Fibroblast of upper back skin (primary cell): ENCODE data around the gene ITGAE.
"Not testable (repeated sequence)": the region's sequence is repeated elsewhere in the genome, so short reads cannot be mapped to it uniquely, and the experiment has no call there.

ENCODE experiments used
- DNase-seq: peaks from one replicate; pipeline ENCODE4 v3.0.0-alpha.2; 2013

The ITGAE gene, protein sequence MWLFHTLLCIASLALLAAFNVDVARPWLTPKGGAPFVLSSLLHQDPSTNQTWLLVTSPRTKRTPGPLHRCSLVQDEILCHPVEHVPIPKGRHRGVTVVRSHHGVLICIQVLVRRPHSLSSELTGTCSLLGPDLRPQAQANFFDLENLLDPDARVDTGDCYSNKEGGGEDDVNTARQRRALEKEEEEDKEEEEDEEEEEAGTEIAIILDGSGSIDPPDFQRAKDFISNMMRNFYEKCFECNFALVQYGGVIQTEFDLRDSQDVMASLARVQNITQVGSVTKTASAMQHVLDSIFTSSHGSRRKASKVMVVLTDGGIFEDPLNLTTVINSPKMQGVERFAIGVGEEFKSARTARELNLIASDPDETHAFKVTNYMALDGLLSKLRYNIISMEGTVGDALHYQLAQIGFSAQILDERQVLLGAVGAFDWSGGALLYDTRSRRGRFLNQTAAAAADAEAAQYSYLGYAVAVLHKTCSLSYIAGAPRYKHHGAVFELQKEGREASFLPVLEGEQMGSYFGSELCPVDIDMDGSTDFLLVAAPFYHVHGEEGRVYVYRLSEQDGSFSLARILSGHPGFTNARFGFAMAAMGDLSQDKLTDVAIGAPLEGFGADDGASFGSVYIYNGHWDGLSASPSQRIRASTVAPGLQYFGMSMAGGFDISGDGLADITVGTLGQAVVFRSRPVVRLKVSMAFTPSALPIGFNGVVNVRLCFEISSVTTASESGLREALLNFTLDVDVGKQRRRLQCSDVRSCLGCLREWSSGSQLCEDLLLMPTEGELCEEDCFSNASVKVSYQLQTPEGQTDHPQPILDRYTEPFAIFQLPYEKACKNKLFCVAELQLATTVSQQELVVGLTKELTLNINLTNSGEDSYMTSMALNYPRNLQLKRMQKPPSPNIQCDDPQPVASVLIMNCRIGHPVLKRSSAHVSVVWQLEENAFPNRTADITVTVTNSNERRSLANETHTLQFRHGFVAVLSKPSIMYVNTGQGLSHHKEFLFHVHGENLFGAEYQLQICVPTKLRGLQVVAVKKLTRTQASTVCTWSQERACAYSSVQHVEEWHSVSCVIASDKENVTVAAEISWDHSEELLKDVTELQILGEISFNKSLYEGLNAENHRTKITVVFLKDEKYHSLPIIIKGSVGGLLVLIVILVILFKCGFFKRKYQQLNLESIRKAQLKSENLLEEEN

DNA sequence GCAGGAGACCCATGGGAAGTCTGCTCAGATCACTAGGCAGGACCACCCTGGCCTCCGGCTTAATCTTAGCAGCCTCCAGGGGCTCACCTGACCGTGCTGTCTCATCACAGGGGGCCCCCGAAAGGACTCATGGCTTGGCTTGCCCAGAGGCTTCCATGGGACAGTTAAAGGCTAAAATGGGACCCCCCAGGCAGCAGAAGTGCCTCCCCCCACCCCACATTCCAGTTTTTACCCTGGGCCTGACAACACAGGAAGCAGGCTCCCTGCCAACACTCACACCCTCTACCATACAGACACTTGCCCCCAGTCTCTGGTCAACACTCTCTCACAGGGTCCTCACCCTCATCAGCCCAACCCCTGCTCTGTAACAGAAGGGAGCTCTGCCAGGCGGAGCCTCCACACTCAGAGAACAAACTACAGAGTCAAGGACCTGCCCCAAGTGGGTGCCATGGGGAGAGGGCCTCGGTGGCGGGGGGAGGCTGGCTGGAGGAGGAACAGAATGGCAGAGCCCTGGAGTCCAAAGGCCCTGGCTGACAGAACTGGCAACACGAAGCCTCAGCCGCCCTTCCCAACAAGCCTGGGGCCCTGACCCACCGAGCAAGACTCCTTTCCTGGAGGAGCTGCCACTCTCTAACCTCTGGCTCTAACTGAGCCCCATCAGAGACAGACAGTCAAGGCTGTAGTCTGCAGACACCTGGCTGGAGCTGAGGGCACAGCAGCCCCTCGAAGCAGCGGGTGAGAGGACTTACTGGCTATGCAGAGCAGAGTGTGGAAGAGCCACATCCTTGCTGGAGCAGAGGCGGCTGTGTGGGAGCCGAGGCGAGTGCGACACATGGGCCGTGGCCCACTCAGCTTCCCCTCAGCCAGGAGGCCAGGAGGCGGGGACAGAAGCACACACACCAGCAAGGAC lies at the start of gene ITGAE:
Gene ITGAE (minus strand): TSS at position 827 of the 910 bp plus-strand sequence. CDS start 44 bp downstream, at position 783.
- no peak for DNase-seq

DNA sequence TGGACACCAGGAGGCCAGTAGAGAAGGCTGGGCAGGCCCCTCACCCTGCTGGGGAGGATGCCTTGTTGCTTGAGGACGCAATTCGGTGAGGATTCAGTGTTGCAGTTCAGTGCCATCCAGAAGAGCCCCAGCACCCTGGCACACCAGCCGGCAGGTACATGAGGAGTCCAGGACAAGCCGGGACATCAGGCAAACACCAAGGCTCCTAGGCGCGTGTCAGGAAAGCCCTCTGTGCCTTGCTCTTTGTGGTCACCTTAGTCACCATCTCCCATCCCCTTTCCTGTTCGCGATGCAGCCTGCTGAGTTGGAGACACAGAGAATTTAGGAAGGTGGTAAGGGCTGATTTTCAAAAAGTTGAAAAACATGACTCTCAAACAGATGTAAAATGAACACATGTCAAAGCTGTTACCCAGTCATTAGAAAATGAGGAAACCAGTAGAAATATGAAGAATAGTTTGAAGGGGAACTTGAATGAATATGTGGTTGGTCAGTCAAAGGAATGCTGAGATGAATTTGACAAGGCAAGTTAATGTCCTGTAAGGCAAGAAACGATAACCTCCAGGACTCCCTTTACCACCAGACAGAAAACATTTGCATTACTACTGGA lies 47.3 kb upstream of the ITGAE start:
- DNase-seq: no peak

DNA sequence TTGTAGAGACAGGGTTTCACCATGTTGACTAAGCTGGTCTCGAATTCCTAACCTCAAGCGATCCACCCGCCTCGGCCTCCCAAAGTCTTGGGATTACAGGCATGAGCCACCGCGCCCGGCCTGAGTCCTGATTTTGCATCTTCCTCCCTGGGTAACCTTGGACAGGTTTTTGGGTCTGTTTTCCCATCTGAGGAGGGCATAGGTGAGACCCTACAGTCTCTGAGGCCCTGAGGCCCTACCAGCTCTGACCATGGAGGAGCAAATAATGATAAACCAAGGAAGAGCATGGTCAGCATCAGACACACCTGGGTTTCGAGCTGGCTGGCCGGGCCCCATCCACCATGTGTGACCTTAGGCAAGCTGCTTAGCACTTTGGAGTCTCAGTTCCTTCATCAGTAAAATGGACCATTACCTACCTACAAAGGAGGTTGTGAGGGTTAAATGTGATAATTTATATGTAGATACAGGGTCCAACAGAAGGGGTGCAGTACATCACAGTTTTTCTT lies 46.2 kb upstream of the ITGAE start:
- no peak for DNase-seq

DNA sequence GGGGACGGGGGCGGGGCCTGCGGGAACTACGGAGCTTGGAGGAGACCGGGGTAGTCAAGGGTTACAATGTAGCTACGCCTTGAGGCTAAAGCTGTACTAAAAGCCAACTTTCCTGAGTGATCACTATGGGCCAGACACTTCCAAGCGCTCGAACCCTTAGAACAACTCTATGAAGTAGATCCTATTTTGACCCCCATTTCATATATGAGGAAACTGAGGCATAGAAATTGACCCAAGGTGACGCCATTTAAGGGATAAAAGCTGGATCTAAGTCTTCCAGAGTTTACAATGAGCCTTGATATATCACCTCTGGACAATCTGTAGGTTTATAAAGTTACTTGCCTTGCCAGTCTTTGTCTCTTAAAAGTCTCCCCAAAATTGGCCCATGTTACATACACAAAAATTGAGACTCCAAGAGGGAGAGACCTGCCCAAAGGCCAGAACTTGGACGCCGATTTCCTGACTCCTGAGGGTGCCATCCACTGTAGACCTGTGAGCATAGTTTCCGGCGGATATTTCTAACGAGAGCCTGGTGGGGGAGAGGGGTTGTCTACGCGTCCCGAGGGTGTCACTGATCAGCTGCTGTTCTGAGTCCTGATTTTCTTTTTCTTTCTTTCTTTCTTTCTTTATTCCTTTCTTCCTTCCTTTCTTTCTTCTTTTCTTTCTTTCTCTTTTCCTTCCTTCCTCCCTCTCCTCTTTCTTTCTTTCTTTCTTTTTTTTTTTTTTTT lies 45.6 kb upstream of the ITGAE start:
- DNase-seq: no peak

DNA sequence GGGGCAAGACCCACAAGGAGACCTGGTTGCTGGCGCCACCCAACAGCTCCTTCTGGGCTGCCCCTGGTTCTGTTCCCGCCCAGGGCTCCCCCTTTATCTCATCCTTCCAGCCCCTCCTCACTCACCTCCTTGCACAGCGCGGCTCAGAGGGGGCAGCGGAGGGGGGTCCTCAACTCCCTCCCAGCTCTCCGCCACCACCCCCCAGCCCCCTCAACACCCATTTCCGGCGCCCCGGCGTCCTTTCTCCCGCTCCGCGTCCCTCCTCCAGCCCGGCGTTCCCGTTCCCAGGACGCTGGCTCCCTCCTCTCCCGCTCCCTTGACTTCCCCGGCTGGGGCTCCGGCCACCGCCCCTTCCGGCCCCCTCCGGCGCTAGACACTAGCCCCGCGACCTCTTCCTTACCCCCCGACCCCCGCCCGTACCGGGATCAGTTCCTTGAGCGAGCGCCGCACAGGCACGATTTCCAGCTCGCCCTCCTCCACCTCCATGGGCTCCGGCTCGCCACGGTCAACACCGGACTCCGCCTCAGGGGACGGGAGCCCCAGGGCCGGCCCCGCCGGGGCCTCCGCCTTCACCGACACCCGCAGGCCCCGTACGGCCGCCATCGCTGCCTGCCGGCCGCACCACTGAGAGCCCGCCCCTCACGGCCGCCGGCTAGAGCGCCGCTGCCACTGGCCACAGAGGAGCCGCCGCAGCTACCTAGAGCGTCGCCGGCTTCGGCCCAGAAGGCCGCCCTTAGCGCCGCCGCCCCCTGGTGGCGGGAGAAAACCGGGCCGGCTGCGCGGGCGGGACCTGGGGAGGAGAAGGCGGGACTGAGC lies 44.8 kb upstream of the ITGAE start, which contains the start of gene NCBP3:
Gene NCBP3 (minus strand): TSS at position 626 of the 816 bp plus-strand sequence. CDS start 23 bp downstream, at position 603.
- peak; percentile 91 for DNase-seq

DNA sequence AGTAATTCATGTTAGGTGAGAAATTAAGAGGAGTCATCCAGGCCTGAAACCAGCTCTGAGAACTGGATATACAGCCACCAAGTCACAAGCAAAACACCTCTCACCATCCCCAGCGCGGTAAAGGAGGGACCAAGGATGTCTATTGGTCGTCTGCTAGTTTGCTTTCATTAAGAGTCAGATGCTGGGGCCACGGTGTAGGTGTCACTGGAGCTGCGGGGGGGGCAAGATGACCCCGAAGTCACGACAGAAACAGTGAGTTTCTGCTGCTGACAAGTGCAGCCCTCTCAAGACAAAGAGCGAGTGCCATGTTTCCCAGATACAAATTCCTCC lies 44.3 kb upstream of the ITGAE start:
- no peak for DNase-seq

DNA sequence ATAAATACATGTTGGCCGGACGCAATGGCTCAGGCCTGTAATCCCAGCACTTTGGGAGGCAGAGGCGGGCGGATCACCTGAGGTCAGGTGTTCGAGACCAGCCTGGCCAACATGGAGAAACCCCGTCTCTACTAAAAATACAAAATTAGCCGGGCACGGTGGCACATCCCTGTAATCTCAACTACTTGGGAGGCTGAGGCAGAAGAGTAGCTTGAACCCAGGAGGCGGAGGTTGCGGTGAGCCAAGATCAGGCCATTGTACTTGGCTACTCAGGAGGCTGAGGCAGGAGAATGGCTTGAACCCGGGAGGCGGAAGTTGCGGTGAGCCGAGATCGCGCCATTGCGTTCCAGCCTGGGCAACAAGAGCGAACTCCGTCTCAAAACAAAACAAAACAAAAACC lies 43.6 kb upstream of the ITGAE start:
- DNase-seq: not testable (repeated sequence)

DNA sequence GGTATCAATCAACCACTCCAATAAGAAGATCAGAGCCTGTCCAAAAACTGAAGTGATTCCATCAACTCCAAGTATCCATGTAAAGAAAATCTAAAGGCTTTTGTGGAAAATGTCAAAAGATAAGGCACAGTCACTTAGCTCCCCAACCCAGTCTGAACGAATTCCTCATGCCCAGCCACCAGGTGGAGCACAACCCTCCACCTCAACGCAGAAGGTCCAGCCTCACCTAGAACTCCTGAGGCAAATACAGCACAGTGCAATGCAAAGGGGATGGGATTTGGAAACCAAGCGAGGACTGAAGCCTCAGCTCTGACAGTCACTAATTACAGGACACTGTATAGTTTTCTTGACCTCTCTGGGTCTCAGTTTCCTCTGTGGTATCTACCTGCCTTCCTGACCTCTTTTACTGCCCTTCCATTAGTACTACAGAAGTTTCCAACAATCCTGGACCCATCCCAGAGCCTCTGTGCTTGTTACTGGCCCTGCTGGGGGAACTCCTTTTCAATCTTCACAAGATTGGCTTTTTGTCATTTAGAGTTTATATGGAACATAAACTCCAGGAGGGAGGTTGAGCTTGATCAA lies 43.0 kb upstream of the ITGAE start:
- peak; percentile 25 for DNase-seq

DNA sequence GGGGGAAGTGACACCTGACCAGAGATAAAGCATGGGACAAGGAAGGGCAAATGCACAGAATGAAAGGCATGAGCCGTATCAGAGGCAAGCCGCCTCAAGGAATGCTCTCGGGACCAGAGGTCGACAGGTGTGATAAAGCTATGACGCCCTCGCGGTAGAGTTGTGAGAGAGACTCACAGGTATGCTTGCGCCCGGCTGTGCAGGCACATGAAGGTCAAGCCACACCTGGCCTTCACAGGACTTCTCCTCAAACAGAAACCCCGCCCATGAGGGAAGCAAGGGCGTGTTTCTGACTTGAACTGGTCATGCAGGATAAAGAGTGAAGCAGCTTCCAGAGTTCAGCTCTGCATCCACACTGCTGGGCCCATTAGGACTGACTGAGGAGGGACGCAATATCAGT lies 37.2 kb upstream of the ITGAE start:
- DNase-seq: no peak

DNA sequence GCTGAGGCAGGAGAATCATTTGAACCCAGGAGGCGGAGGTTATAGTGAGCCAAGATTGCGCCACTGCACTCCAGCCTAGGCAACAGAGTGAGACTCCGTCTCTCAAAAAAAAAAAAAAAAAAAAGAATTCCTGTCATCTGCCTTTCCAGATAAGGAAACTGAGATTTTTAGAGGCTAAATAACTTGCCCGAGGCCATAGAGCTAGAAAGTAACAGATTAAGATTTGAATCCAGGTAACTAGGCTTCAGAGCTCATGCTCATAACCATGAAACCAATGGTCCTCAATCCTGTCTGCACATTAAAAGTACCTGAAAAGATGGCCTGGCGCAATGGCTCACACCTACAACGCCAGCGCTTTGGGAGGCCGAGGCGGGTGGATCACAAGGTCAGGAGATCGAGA lies 35.6 kb upstream of the ITGAE start:
- DNase-seq: no peak

DNA sequence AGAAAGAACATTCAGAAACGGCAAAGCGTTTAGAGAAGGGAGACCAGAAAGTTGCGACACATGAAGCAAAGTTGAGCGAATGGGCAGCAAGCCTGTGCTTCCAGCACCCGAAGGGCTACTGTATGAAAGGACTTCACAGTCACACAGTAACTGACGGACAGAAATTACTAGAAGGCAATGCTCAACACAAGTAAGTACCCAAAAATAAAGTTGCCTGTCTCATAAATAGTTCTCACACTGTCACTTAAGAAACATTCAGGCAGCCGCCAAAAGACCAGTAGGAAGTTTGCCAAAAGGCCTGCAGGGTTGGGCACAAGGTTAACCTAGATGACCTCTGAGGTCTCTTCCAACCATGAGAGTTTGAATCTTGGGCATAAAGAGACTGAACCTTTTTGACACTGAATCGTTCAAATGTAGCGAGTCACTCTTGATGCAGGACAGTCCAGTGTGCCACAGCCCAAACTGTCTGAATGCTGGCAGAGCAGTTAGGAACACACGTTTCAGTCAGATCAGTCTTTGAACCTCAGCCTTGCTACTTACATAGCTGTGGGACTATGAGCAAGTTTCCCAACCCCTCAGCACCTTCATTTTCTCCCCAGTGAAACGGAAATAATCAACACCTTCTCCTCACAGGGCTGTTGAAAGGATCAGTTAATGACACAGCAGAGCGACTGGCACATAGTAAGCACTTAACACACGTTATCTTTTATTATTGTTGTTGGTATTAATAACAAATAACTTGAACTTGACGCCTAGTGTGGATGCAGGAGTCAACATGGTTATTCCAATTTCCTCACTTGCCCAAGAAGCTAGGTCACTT lies 34.6 kb upstream of the ITGAE start:
- no peak for DNase-seq

DNA sequence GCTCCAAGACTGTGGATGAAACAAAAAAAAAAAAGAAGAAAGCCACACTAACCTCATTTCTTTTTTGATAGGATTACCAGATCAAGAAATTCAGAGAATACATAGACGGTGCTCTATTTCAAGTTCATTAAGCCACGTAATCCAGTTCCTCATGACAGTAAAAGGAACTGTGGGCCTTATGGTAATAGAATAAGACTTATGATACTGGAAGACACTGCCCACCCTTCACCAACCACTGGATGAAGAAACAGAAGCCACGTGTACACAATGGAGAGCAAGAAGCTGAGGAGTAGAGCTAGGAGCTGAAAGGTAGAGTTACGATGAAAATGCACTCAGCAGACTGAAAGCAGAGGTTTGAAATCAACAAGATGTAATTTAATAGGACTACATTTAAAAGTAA lies 33.8 kb upstream of the ITGAE start:
- no peak for DNase-seq

DNA sequence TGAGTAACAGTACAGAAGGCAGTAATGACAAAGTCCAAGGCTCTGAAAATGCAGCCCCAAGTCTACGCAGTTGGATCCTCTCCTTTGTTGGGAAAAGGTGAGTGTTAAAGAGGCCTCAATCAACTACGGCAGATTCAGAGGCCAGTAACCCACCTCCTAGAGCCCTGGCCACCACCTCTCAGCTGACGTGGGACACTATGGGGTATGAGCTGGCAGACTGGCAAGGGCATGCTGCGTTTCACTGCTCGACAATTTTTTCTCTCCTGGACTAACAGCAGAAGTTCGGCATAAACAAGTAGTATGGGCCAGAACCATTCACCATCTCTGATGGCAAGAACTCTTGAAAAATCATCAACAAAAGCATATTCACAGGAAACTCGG lies 27.9 kb upstream of the ITGAE start:
- DNase-seq: no peak

DNA sequence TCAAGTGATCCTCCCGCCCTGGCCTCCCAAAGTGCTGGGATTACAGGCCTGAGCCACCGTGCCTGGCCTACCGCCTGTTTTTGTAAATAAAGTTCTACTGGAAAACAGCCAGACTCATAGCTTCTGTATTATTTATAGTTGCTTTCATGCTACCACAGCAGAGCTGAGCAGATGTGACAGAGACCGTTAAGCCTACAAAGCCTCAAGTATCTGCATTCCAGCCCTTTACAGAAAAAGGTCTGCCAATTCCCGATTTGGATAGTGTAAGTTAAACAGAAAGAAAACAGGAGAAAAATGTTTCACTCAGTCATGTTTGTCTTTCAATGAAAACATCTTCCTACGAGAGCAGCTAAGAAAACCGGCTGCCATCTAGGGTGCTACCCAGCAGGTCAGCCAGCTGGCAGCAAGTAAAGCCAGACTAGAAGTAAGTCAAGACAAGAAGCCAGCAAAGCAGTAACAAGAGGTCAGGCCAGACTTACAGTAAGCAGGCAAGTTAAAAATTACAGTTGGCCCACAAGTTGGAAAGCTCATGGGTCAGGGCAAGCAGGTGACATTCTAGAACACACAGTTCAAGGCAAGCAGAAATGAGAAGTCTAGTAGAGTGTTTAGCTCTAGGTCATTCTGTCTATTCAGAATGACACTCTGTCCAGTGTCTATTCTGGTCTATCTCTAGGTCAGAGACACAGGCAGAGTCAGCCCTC lies 27.3 kb upstream of the ITGAE start:
- no peak for DNase-seq

DNA sequence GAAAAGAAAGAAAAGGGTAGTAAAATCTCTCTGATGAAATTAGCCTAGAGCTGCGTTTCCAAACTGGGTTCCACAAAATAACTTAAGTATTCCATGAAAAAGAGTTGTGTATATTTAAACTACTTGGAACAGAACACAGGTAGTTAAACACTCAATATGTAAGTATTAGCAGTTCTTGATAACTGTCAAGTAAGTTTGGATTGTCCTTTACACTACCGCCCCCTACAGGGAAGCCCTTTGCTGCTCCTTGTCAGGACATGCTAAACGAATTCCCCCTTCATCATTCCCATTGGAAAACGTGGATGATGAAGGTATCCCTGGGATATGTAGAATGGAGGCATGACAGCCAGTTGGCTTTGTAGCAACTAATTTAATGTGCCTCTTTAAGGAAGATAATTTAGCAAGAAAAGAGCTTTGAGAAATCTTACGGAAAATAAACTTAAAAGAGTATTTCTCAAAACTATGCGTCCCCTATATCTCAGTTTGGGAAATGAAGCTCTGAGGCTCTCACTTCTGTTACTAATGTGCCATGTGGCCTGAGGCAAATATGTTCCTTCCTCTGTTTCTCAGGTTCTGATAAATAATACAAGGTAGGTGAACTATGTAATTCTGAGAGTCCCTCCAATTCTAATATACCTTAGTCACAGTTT lies 26.3 kb upstream of the ITGAE start:
- peak; percentile 78 for DNase-seq

DNA sequence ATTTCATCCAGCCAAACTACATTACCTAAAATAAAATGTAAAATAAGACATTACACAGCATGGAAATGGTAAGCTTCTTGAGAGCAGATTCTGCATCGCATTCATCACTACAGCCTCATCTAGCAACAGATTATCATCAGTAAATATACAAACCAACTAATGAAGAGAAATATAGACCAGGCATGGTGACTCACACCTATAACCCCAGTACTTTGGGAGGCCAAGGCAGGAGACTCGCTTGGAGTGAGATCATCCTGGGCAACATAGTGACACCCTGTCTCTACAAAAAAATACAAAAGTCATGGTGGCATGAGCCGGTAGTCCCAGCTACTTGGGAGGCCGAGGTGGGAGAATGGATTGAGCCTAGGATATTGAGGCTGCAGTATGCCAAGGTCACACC lies 25.2 kb upstream of the ITGAE start:
- DNase-seq: no peak

DNA sequence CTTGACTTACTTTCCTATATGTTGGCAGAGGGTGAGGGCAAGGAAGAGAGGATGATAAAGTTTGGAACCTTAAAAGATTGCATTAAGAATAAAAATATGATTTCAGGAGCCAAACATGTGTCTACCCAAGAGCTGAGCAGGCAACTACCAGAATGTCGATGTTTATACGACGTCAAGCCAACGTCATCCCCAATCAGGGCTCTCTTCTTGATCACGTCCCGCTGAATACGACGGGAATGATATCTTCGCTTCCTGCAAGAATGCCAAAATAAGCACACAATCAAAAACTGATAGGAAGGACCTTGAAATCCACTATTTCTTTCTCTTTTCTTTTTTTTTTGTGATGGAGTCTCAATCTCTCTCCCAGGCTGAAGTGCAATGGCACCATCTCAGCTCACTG lies 20.1 kb upstream of the ITGAE start:
- no peak for DNase-seq

DNA sequence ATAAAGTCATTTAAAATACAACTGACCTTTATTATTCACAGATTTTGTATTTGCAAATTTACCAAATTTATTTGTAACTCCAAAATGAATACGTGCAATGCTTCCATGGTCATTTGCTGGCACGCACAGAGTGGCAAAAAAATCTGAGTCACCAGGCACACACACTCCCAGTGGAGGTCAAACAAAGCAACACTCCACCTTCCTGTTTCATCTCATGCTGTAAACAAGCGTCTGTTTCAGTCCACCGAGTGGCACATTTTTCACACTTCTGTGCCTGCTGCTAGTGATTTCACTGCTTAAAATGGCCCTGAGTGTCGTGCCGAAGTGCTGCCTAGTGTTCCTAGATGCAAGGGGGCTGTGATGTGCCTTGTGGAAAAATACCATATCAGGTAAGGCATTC lies 17.8 kb upstream of the ITGAE start:
- no peak for DNase-seq
